GM12873 (cell line): ENCODE results near the gene SSX4B.
"Not testable (repeated sequence)": the region's sequence is repeated elsewhere in the genome, so short reads cannot be mapped to it uniquely, and the experiment has no call there.

Experiments
- CTCF ChIP-seq: IDR thresholded peaks from 2 replicates; pipeline ENCODE4 v1.5.1; 2012; ENCODE audit warnings: low read depth, mild to moderate bottlenecking, moderate library complexity, low read length, control low read depth; ENCODE audit not compliant: insufficient read depth; ENCODE audit errors: missing control alignments

SSX4B gene, protein sequence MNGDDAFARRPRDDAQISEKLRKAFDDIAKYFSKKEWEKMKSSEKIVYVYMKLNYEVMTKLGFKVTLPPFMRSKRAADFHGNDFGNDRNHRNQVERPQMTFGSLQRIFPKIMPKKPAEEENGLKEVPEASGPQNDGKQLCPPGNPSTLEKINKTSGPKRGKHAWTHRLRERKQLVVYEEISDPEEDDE

DNA sequence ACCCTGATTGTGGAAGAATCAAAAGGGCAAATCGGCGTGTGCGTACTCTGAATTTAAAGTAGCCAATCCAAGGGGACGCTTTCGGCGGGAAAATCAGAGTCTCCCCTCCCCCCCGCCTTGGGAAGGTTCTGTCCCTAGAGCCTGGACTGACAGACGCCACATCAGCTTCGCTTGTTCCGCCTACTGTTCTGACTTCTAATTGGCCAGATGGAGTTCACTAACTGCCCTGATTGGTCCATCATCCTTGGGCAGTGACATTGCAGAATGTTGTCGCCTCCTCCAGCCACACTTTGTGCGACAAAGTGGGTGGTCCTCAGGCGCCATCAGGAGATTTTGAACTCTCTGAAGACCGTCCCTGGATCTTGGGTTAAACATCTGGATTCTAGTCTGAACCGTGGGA is at the start of gene SSX4B:
TSS of gene SSX4B (minus strand) at position 101 of the 400 bp plus-strand sequence. CDS start 588 bp downstream, outside the sequence.
- TF ChIP-seq CTCF: not testable (repeated sequence)

DNA sequence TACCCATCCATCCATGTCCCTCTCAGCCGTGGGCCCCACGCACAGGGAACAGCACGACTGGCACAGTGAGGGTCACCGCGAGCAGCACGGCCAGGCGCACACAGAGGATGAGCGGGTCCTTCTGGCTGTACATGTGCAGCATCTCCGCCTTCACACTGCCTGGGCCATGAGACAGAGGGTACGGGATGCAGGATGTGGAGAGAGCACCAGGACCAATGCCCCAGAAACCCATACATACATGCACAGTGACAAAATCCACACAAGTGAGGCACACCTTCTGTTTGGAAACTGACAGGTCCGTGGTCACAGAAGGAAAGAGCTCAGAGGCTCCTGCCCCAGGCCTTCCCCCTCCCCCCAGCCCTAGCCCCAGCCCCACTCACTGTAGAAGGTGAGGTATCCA is 48.8 kb upstream of the SSX4B start:
- TF ChIP-seq CTCF: no peak

- TF ChIP-seq CTCF: no peak
Observed at GRCh38 chrX:48460031-48460430, 48.3 kb upstream of the SSX4B start.

DNA sequence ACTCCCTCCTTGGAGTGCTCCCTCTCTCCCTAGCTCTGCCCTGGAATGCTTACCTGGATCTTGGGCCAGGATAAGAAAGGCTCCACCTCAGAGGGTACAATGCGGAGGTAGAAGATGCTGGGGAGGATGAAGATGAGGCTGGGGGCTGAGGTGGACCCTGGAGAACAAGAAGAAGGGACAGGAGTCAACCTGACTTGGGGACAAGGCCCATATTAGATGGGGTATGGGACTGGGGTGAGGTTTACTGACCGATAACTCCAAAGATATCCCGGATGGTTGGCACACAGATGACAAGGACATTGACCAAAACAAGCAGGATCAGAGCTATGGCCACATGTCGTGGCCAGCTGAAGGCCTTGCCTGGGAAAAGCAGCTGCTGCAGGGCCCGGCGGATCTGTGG is 47.7 kb upstream of the SSX4B start:
- TF ChIP-seq CTCF: no peak

GRCh38 chrX:48458711-48459110 is 47.0 kb upstream of the SSX4B start:
- no peak for TF ChIP-seq CTCF

DNA sequence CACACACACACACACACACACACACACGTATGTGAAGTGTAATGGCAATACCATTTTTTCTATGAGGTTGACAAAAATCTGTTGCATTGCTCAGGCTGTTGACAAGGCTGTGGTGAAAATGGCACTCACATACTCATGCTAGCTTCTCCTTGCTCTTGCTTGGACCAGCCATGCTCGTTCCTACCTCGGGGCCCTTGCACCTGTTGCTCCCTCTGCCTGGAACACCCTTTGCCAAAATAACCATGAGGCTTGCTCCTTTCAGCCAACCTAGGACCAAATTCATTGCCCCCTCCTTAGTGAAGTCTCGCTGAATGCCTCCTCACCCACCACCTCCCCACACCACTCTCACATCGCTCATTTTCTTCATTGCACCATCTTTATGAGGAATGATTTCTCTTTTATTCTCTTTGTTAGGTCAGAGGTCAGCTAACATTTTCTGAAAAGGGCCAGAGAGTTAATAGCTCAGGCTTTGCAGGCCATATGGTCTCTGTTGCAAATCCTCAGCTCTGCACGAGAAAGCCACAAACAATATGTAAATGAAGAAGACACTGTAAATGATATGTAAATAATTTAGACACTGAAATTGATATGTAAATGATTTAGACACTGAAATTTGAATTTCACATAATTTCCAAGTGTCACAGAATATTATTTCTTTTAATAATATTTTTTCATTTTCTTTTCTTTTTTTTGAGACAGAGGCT is 45.0 kb upstream of the SSX4B start:
- no peak for TF ChIP-seq CTCF

DNA sequence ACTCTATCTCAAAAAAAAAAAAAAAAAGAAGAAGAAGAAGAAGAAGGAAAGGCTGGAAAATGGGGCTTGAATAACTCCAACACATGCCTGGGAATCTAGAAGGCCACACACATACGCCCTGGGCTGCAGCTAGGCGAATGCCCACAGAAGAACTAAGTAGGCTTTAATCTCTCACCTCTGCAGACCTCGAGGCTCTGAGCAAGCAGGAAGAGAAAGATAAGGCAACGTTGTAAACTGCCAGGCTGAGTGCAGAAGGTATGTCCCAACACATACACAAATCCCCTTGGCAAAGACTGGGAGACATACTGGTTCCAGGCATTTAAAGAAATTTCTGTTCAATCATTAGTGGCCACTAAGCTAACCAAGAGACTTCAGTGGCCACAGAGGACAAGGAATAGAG is 39.9 kb upstream of the SSX4B start:
- TF ChIP-seq CTCF: no peak
